ENCODE results near the gene TRIM51G.
"Not testable (repeated sequence)": the region's sequence is repeated elsewhere in the genome, so short reads cannot be mapped to it uniquely, and the experiment has no call there.

The TRIM51G gene, protein sequence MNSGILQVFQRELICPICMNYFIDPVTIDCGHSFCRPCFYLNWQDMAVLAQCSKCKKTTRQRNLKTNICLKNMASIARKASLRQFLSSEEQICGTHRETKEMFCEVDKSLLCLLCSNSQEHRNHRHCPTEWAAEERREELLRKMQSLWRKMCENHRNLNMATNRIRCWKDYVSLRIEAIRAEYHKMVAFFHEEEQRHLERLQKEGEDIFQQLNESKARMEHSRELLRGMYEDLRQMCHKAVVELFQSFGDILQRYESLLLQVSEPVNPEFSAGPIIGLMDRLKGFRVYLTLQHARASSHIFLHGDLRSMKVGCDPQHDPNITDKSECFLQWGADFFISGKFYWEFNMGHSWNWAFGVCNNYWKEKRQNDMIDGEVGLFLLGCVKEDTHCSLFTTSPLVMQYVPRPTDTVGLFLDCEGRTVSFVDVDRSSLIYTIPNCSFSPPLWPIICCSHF

DNA sequence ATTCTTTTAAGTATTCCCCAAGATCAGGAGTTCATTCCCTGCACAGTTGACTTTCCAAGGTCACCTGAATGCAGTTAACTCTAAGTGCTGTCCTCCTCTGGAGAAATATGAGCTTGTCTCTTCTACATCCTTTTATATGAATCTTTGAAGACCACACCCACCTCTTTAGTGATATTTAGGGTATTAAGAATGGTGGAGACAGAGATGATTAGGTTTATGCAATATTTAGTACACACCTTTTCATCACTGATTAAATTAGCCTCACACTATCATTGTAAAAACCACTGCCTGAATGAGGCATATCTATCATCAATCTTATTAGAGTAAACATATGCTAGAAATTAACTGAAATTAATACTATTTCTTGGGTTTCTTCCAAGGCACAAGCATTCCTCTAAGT, at the start of gene TRIM51G:
Gene TRIM51G, minus strand, starts transcription at position 101 of the 400 bp plus-strand sequence. CDS start 2,190 bp downstream, outside the sequence.
- not testable (repeated sequence) for DNase-seq (ENCODE audit: low read depth)

- not testable (repeated sequence) for DNase-seq (ENCODE audit: low read depth)
Measured at GRCh38 chr11:49028523-49028922, 44.8 kb upstream of the TRIM51G start, which contains the start of gene TRIM49B. Gene TRIM49B (plus strand): TSS chr11:49028823. CDS start chr11:49031600, 2,777 bp downstream.

DNA sequence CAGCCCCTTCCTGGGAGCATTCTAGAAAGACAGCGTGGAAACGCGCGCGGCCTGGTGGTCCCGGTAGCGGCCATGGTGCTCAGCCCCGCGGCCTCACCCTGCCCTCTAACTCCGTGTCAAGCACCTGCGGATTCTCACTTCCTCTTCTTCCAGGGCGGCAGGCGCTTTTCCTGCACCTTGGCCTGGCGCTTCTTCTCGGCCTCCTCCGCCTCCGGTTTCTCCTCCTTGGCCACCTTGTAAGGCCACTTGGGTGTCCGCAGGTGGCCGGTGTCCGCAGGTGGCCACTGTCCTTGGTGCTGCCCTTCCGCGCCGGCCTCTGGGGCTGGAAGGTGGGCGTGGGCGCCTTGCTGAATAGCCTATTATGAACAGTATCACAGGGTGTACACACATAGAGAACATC, 15.1 kb downstream of the TRIM51G start:
- not testable (repeated sequence) for DNase-seq (ENCODE audit: low read depth)

DNA sequence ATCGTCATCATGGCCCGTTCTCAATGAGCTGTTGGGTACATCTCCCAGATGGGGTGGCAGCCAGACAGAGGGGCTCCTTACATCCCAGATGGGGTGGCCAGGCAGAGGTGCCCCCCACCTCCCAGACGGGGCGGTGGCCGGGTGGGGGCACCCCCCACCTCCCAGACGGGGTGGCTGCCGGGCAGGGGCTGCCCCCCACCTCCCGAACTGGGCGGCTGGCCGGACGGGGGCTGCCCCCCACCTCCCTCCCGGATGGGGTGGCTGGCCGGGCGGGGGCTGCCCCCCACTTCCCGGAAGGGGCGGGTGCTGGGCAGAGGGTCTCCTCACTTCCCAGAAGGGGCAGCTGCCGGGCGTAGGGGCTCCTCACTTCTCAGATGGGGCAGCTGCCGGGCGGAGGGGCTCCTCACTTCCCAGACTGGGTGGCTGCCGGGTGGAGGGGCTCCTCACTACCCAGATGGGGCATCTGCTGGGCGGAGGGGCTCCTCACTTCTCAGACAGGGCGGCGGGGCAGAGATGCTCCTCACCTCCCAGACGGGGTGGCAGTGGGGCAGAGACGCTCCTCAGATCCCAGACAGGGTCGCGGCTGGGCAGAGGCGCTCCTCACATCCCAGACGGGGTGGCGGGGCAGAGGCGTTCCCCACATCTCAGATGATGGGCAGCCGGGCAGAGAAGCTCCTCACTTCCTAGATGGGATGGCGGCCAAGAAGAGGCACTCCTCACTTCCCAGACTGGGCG, 28.2 kb downstream of the TRIM51G start:
- not testable (repeated sequence) for DNase-seq (ENCODE audit: low read depth)

GRCh38 chr11:48945796-48946195, 37.9 kb downstream of the TRIM51G start:
- not testable (repeated sequence) for DNase-seq (ENCODE audit: low read depth)

Measured in activated gamma-delta T cell treated with anti-CD3 and anti-CD28 coated beads, Interleukin-2, amount 50 U/mL, for 16 hours (primary cell).